Measurements from ENCODE around the gene PRIM1.

PRIM1 gene

GRCh38 chr12:56715798-56716197 lies 36.3 kb downstream of the PRIM1 start:
- H3K4me3 ChIP-seq (ENCODE audit: low read depth, low read length), result no peak overlapping the region
- CTCF ChIA-PET, result no interaction called here
- TF ChIP-seq ZNF600 (tag by site-specific recombination; IDR thresholded peaks at IDR 0.05) (peak; percentile 91), SALL2 (tag by site-specific recombination; IDR thresholded peaks at IDR 0.05; ENCODE audit: borderline replicate concordance) (no peak)
- TF ChIP-seq, protein P1, sequence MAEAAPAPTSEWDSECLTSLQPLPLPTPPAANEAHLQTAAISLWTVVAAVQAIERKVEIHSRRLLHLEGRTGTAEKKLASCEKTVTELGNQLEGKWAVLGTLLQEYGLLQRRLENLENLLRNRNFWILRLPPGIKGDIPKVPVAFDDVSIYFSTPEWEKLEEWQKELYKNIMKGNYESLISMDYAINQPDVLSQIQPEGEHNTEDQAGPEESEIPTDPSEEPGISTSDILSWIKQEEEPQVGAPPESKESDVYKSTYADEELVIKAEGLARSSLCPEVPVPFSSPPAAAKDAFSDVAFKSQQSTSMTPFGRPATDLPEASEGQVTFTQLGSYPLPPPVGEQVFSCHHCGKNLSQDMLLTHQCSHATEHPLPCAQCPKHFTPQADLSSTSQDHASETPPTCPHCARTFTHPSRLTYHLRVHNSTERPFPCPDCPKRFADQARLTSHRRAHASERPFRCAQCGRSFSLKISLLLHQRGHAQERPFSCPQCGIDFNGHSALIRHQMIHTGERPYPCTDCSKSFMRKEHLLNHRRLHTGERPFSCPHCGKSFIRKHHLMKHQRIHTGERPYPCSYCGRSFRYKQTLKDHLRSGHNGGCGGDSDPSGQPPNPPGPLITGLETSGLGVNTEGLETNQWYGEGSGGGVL (tag by site-specific recombination; IDR thresholded peaks at IDR 0.05), result 0 out of 2 replicates have a peak, but pooled peaks have one; percentile 11
- no peak overlapping the region for H3K27ac ChIP-seq (ENCODE audit: extremely low read depth, low read depth, low read length)
- peaks cover 4% of the 10 kb centered on the region; the same call in 1 of the 2 replicates for H3K4me1 ChIP-seq (ENCODE audit: control insufficient read depth, insufficient read depth, low read length)
- POLR2A ChIA-PET, result interaction anchor here (0.5 to 7.1 kb wide), 4 partner anchors 10 to 79 kb away, joined by 5 to 53 read pairs (median 14); partner anchors contain the start of genes NACA and PTGES3
- peaks cover 42 to 83% of the 10 kb centered on the region in 2 experiments for H3K36me3 ChIP-seq (ENCODE audit: control insufficient read depth in 2 of 2, insufficient read depth in 1 of 2, low read length in 2 of 2)
- H3K9me3 ChIP-seq (ENCODE audit: control insufficient read depth, insufficient read depth, low read depth, low read length), result no peaks in the 10 kb centered on the region

- Histone ChIP-seq H3K4me3 (ENCODE audit: low read depth, low read length) (no peak overlapping the region), H3K4me1 (ENCODE audit: control insufficient read depth, insufficient read depth, low read length) (peaks cover 3% of the 10 kb centered on the region; the same call in 1 of the 2 replicates), H3K36me3 (ENCODE audit: control insufficient read depth in 2 of 2, insufficient read depth in 1 of 2, low read length in 2 of 2) (peaks cover 33 to 70% of the 10 kb centered on the region in 2 experiments), H3K27ac (ENCODE audit: extremely low read depth, low read depth, low read length) (no peak overlapping the region), H3K9me3 (ENCODE audit: control insufficient read depth, insufficient read depth, low read depth, low read length) (no peaks in the 10 kb centered on the region)
- POLR2A ChIA-PET, result interaction anchor here (0.8 to 1.4 kb wide), 4 partner anchors 9 to 78 kb away, joined by 3 to 4 read pairs (median 3); partner anchors contain the start of gene NACA
- CTCF ChIA-PET, result interaction anchor here (0.6 kb wide), 1 partner anchor 598 kb away, joined by 3 read pairs; no protein-coding TSS in a partner anchor
- TF ChIP-seq ZBTB8A (tag by site-specific recombination; IDR thresholded peaks at IDR 0.05), result no peak
- no peak for TF ChIP-seq GLIS1 (tag by site-specific recombination; IDR thresholded peaks at IDR 0.05)
- TF ChIP-seq, protein P2, sequence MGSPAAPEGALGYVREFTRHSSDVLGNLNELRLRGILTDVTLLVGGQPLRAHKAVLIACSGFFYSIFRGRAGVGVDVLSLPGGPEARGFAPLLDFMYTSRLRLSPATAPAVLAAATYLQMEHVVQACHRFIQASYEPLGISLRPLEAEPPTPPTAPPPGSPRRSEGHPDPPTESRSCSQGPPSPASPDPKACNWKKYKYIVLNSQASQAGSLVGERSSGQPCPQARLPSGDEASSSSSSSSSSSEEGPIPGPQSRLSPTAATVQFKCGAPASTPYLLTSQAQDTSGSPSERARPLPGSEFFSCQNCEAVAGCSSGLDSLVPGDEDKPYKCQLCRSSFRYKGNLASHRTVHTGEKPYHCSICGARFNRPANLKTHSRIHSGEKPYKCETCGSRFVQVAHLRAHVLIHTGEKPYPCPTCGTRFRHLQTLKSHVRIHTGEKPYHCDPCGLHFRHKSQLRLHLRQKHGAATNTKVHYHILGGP (tag by site-specific recombination; IDR thresholded peaks at IDR 0.05), result no peak
- TF ChIP-seq ZNF302 (tag by site-specific recombination; IDR thresholded peaks at IDR 0.05; ENCODE audit: low read depth), result no peak
- TF ChIP-seq FEZF1 (tag by site-specific recombination; IDR thresholded peaks at IDR 0.05), result no peak
- TF ChIP-seq ZNF747 (tag by site-specific recombination; IDR thresholded peaks at IDR 0.05), result no peak
- no peak for TF ChIP-seq YY1 (tag by site-specific recombination; IDR thresholded peaks at IDR 0.05)
- no peak for TF ChIP-seq ZBTB17 (tag by site-specific recombination; IDR thresholded peaks at IDR 0.05)
- no peak for TF ChIP-seq MYNN (tag by site-specific recombination; IDR thresholded peaks at IDR 0.05; ENCODE audit: borderline replicate concordance)
- TF ChIP-seq, protein P3, sequence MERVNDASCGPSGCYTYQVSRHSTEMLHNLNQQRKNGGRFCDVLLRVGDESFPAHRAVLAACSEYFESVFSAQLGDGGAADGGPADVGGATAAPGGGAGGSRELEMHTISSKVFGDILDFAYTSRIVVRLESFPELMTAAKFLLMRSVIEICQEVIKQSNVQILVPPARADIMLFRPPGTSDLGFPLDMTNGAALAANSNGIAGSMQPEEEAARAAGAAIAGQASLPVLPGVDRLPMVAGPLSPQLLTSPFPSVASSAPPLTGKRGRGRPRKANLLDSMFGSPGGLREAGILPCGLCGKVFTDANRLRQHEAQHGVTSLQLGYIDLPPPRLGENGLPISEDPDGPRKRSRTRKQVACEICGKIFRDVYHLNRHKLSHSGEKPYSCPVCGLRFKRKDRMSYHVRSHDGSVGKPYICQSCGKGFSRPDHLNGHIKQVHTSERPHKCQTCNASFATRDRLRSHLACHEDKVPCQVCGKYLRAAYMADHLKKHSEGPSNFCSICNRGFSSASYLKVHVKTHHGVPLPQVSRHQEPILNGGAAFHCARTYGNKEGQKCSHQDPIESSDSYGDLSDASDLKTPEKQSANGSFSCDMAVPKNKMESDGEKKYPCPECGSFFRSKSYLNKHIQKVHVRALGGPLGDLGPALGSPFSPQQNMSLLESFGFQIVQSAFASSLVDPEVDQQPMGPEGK (tag by site-specific recombination; IDR thresholded peaks at IDR 0.05), result no peak
- TF ChIP-seq KLF7 (tag by site-specific recombination; IDR thresholded peaks at IDR 0.05; ENCODE audit: borderline replicate concordance), result no peak
- TF ChIP-seq BCL11B (tag by site-specific recombination; IDR thresholded peaks at IDR 0.05; ENCODE audit: low read depth), result no peak
- TF ChIP-seq ZSCAN16 (tag by site-specific recombination; IDR thresholded peaks at IDR 0.05), result no peak
- no peak for TF ChIP-seq SP2 (tag by site-specific recombination; IDR thresholded peaks at IDR 0.05)
- no peak for TF ChIP-seq ZNF324 (tag by site-specific recombination; IDR thresholded peaks at IDR 0.05)
- TF ChIP-seq OSR2 (tag by site-specific recombination; IDR thresholded peaks at IDR 0.05), result no peak
- TF ChIP-seq ZNF626 (tag by site-specific recombination; IDR thresholded peaks at IDR 0.05), result no peak
- TF ChIP-seq ZFP41 (tag by site-specific recombination; IDR thresholded peaks at IDR 0.05; ENCODE audit: borderline replicate concordance), result no peak
- no peak for TF ChIP-seq ZNF76 (tag by site-specific recombination; IDR thresholded peaks at IDR 0.05; ENCODE audit: borderline replicate concordance, low read depth)
Measured at GRCh38 chr12:56714431-56714929, 37.6 kb downstream of the PRIM1 start.
